Trophoblast cell (in vitro differentiated cells and primary cell): ENCODE data around the gene RASL11B.

Experiments used
- DNase-seq, 2 donors: peaks; one replicate each; pipeline ENCODE4 v3.0.0-alpha.2; 2016
- H2AFZ ChIP-seq: 2 replicates; pipeline ENCODE4 v1.6.1; 2013; ENCODE audit warnings: low read length, moderate library complexity, mild to moderate bottlenecking; ENCODE audit not compliant: insufficient read depth, poor library complexity
- H2AK5ac ChIP-seq: 2 replicates; pipeline ENCODE4 v1.6.1; 2013; ENCODE audit warnings: mild to moderate bottlenecking, low read length
- H2BK120ac ChIP-seq: 2 replicates; pipeline ENCODE4 v1.6.1; 2013; ENCODE audit warnings: low read length, mild to moderate bottlenecking, moderate library complexity; ENCODE audit not compliant: insufficient read depth, poor library complexity
- H2BK12ac ChIP-seq: 2 replicates; pipeline ENCODE4 v1.6.1; 2013; ENCODE audit warnings: mild to moderate bottlenecking, low read length, moderate library complexity
- H2BK5ac ChIP-seq: 2 replicates; pipeline ENCODE4 v1.6.1; 2013; ENCODE audit warnings: low read length, low read depth, moderate library complexity, mild to moderate bottlenecking; ENCODE audit not compliant: poor library complexity
- H3K14ac ChIP-seq: 2 replicates; pipeline ENCODE4 v1.6.1; 2013; ENCODE audit warnings: mild to moderate bottlenecking, low read length
- H3K18ac ChIP-seq: 2 replicates; pipeline ENCODE4 v1.6.1; 2013; ENCODE audit warnings: mild to moderate bottlenecking, low read length
- H3K23ac ChIP-seq: 2 replicates; pipeline ENCODE4 v1.6.1; 2013; ENCODE audit warnings: low read length
- H3K27ac ChIP-seq: 2 replicates; pipeline ENCODE4 v1.5.1; 2013; ENCODE audit warnings: low read depth, mild to moderate bottlenecking, inconsistent platforms, low read length, moderate library complexity
- H3K27me3 ChIP-seq: 2 replicates; pipeline ENCODE4 v1.6.1; 2013; ENCODE audit warnings: inconsistent platforms, mild to moderate bottlenecking, low read length, moderate library complexity; ENCODE audit not compliant: insufficient read depth
- H3K36me3 ChIP-seq, 2 experiments: 1 replicate in 1 of 2; 2 replicates in 1 of 2; pipeline ENCODE4 v1.6.1; 2013; ENCODE audit warnings: low read length in 2 of 2, mild to moderate bottlenecking in 2 of 2, moderate library complexity in 1 of 2; ENCODE audit not compliant: insufficient read depth in 2 of 2, control insufficient read depth in 1 of 2
- H3K4ac ChIP-seq: 2 replicates; pipeline ENCODE4 v1.6.1; 2013; ENCODE audit warnings: low read depth, mild to moderate bottlenecking, low read length, moderate library complexity
- H3K4me1 ChIP-seq, 2 experiments: 1 replicate in 1 of 2; 2 replicates in 1 of 2; pipeline ENCODE4 v1.6.1; 2013; ENCODE audit warnings: low read length in 2 of 2, mild to moderate bottlenecking in 2 of 2, moderate library complexity in 1 of 2; ENCODE audit not compliant: insufficient read depth in 2 of 2, control insufficient read depth in 1 of 2
- H3K4me2 ChIP-seq: 2 replicates; pipeline ENCODE4 v1.6.1; 2013; ENCODE audit warnings: inconsistent platforms, mild to moderate bottlenecking, low read length, moderate library complexity
- H3K4me3 ChIP-seq: 2 replicates; pipeline ENCODE4 v1.5.1; 2013; ENCODE audit warnings: mild to moderate bottlenecking, low read depth, low read length, inconsistent platforms
- H3K79me1 ChIP-seq: one replicate; pipeline ENCODE4 v1.6.1; 2013; ENCODE audit warnings: low read length
- H3K79me2 ChIP-seq: 2 replicates; pipeline ENCODE4 v1.6.1; 2013; ENCODE audit warnings: low read length, mild to moderate bottlenecking; ENCODE audit not compliant: control insufficient read depth, insufficient read depth, poor library complexity
- H3K9ac ChIP-seq: 2 replicates; pipeline ENCODE4 v1.6.1; 2013; ENCODE audit warnings: mild to moderate bottlenecking, low read length
- H3K9me3 ChIP-seq: 2 replicates; pipeline ENCODE4 v1.6.1; 2013; ENCODE audit warnings: low read depth, mild to moderate bottlenecking, control low read depth, inconsistent platforms, low read length; ENCODE audit not compliant: insufficient read depth
- H4K12ac ChIP-seq: 2 replicates; pipeline ENCODE4 v1.6.1; 2013; ENCODE audit warnings: low read depth, mild to moderate bottlenecking, low read length, moderate library complexity
- H4K8ac ChIP-seq: 2 replicates; pipeline ENCODE4 v1.6.1; 2013; ENCODE audit warnings: low read depth, mild to moderate bottlenecking, low read length, moderate library complexity
- H4K91ac ChIP-seq: one replicate; pipeline ENCODE4 v1.6.1; 2013; ENCODE audit warnings: low read depth, mild to moderate bottlenecking, low read length, moderate library complexity
- WGBS: extraction: QIAGEN DNeasy Blood & Tissue Kit; methylation state at CpG from one replicate; pipeline ENCODE4 v1.1.7; 2013; ENCODE audit warnings: missing lambda C conversion rate; ENCODE audit not compliant: insufficient read length, insufficient coverage; ENCODE audit errors: extremely low coverage; 5-methylcytosine and 5-hydroxymethylcytosine counted together

RASL11B gene

GRCh38 chr4:52915191-52915590, 53.1 kb downstream of the RASL11B start:
- no peak overlapping the region for H3K18ac ChIP-seq
- no peaks in the 10 kb centered on the region for H3K79me2 ChIP-seq
- H2AK5ac ChIP-seq: no peak overlapping the region
- H3K9ac ChIP-seq: no peak overlapping the region
- no peak overlapping the region for H3K23ac ChIP-seq
- no peak overlapping the region for H2BK120ac ChIP-seq
- DNase-seq: no peak
- no peaks in the 10 kb centered on the region for H3K9me3 ChIP-seq
- H4K8ac ChIP-seq: no peak overlapping the region
- no peak overlapping the region for H3K14ac ChIP-seq
- no peak overlapping the region for H2BK5ac ChIP-seq
- no peak overlapping the region for H3K4me3 ChIP-seq
- H2AFZ ChIP-seq: no peak overlapping the region
- H4K12ac ChIP-seq: no peak overlapping the region
- no peak overlapping the region for H3K4ac ChIP-seq
- H4K91ac ChIP-seq: no peak overlapping the region
- H3K27me3 ChIP-seq: no peaks in the 10 kb centered on the region
- peaks cover 3 to 15% of the 10 kb centered on the region in 2 experiments for H3K4me1 ChIP-seq
- no peaks in the 10 kb centered on the region for H3K36me3 ChIP-seq
- H3K27ac ChIP-seq: no peak overlapping the region
- no peak overlapping the region for H3K4me2 ChIP-seq
- peaks cover 3% of the 10 kb centered on the region for H3K79me1 ChIP-seq
- H2BK12ac ChIP-seq: no peak overlapping the region

GRCh38 chr4:52915730-52916300, 53.7 kb downstream of the RASL11B start:
- Histone ChIP-seq H2BK120ac (peak overlapping the region; percentile 24), H2AK5ac (peak overlapping the region; percentile 63), H3K4ac (no peak overlapping the region), H3K9ac (no peak overlapping the region), H3K79me2 (no peaks in the 10 kb centered on the region), H3K18ac (no peak overlapping the region), H2BK5ac (no peak overlapping the region), H3K23ac (no peak overlapping the region), H4K8ac (no peak overlapping the region), H3K4me3 (no peak overlapping the region), H3K4me2 (no peak overlapping the region), H3K14ac (no peak overlapping the region), H3K79me1 (peaks cover 3% of the 10 kb centered on the region), H4K91ac (no peak overlapping the region), H3K9me3 (no peaks in the 10 kb centered on the region), H3K27ac (no peak overlapping the region), H2BK12ac (peak overlapping the region; percentile 5), H3K27me3 (no peaks in the 10 kb centered on the region), H3K36me3 (no peaks in the 10 kb centered on the region), H2AFZ (no peak overlapping the region), H4K12ac (no peak overlapping the region), H3K4me1 (peaks cover 3 to 15% of the 10 kb centered on the region in 2 experiments)
- no CpG with 5 or more reads among the region's 6 CpGs for WGBS
- DNase-seq: peak; percentile 24 to 65
